NT2/D1 (cell line): ENCODE data around the gene GRIK2.

ENCODE experiments used
- DNase-seq: peaks from one replicate; pipeline ENCODE4 v3.0.0-alpha.2; 2011; ENCODE audit warnings: low read depth, low spot score
- H3K27me3 ChIP-seq: 2 replicates; pipeline ENCODE4 v1.6.0; 2011; ENCODE audit warnings: mild to moderate bottlenecking; ENCODE audit not compliant: insufficient read length, insufficient read depth
- H3K36me3 ChIP-seq: 2 replicates; pipeline ENCODE4 v1.6.1; 2011; ENCODE audit warnings: mild to moderate bottlenecking, low read length, mixed read lengths; ENCODE audit not compliant: insufficient read depth, insufficient read length
- H3K4me1 ChIP-seq: 2 replicates; pipeline ENCODE4 v1.5.1; 2011; ENCODE audit not compliant: insufficient read depth, insufficient read length
- H3K4me3 ChIP-seq: 2 replicates; pipeline ENCODE4 v1.5.1; 2011; ENCODE audit warnings: low read depth; ENCODE audit not compliant: insufficient read length
- H3K9ac ChIP-seq: 2 replicates; pipeline ENCODE4 v1.6.0; 2011; ENCODE audit warnings: low read depth; ENCODE audit not compliant: insufficient read length
- H3K9me3 ChIP-seq: 2 replicates; pipeline ENCODE4 v1.5.1; 2011; ENCODE audit warnings: mild to moderate bottlenecking, low read length; ENCODE audit not compliant: insufficient read depth
- SUZ12 ChIP-seq: IDR thresholded peaks from 2 replicates; pipeline ENCODE4 v1.6.1; 2011; ENCODE audit not compliant: insufficient read length, insufficient read depth; ENCODE audit errors: extremely low read depth
- YY1 ChIP-seq: IDR thresholded peaks from 2 replicates; pipeline ENCODE4 v1.6.1; 2011; ENCODE audit not compliant: insufficient read length, insufficient read depth
- ZNF274 ChIP-seq: IDR thresholded peaks from 2 replicates; pipeline ENCODE4 v1.6.1; 2011; ENCODE audit warnings: mild to moderate bottlenecking, low read depth, low read length

The GRIK2 gene

GRCh38 chr6:101686653-101687052 is 293.1 kb downstream of the GRIK2 start:
- TF ChIP-seq SUZ12 (no peak), ZNF274 (no peak), YY1 (no peak)
- H3K36me3 ChIP-seq = no peaks in the 10 kb centered on the region

GRCh38 chr6:101689156-101689555 is 295.6 kb downstream of the GRIK2 start:
- Histone ChIP-seq H3K36me3 (no peaks in the 10 kb centered on the region), H3K9ac (no peak overlapping the region)

More at GRCh38 chr6:101686653-101687052, 293.1 kb downstream of the GRIK2 start:
- no peaks in the 10 kb centered on the region for H3K27me3 ChIP-seq
- no peaks in the 10 kb centered on the region for H3K4me1 ChIP-seq
- no peaks in the 10 kb centered on the region for H3K9me3 ChIP-seq
- H3K4me3 ChIP-seq = no peak overlapping the region
- no peak for DNase-seq
- H3K9ac ChIP-seq = no peak overlapping the region

GRCh38 chr6:101689695-101690094 is 296.2 kb downstream of the GRIK2 start:
- Histone ChIP-seq H3K36me3 (no peaks in the 10 kb centered on the region), H3K27me3 (no peaks in the 10 kb centered on the region), H3K9ac (no peak overlapping the region), H3K9me3 (no peaks in the 10 kb centered on the region), H3K4me1 (no peaks in the 10 kb centered on the region), H3K4me3 (no peak overlapping the region)
- no peak for TF ChIP-seq ZNF274
- no peak for TF ChIP-seq YY1
- TF ChIP-seq SUZ12 = no peak
- DNase-seq = no peak

More at GRCh38 chr6:101689156-101689555, 295.6 kb downstream of the GRIK2 start:
- no peak for DNase-seq
- Histone ChIP-seq H3K4me1 (no peaks in the 10 kb centered on the region), H3K4me3 (no peak overlapping the region), H3K9me3 (no peaks in the 10 kb centered on the region), H3K27me3 (no peaks in the 10 kb centered on the region)
- TF ChIP-seq SUZ12 (no peak), YY1 (no peak), ZNF274 (no peak)

GRCh38 chr6:101700655-101701054 is 307.1 kb downstream of the GRIK2 start:
- H3K9me3 ChIP-seq = no peaks in the 10 kb centered on the region
- TF ChIP-seq ZNF274 (no peak), YY1 (no peak), SUZ12 (no peak)
- no peak overlapping the region for H3K4me3 ChIP-seq
- H3K4me1 ChIP-seq = no peaks in the 10 kb centered on the region
- no peak for DNase-seq
- H3K9ac ChIP-seq = no peak overlapping the region
- no peaks in the 10 kb centered on the region for H3K27me3 ChIP-seq
- H3K36me3 ChIP-seq = no peaks in the 10 kb centered on the region

- Histone ChIP-seq H3K27me3 (no peaks in the 10 kb centered on the region), H3K9ac (no peak overlapping the region), H3K36me3 (no peaks in the 10 kb centered on the region), H3K4me3 (no peak overlapping the region), H3K9me3 (no peaks in the 10 kb centered on the region), H3K4me1 (no peaks in the 10 kb centered on the region)
- no peak for DNase-seq
- TF ChIP-seq ZNF274 (no peak), YY1 (no peak)
These were observed 309.8 kb downstream of the GRIK2 start for GRCh38 chr6:101703311-101703710.

GRCh38 chr6:101705866-101706265 is 312.4 kb downstream of the GRIK2 start:
- Histone ChIP-seq H3K36me3 (no peaks in the 10 kb centered on the region), H3K4me1 (no peaks in the 10 kb centered on the region), H3K27me3 (no peaks in the 10 kb centered on the region), H3K4me3 (no peak overlapping the region), H3K9ac (no peak overlapping the region), H3K9me3 (no peaks in the 10 kb centered on the region)
- TF ChIP-seq YY1 (no peak), SUZ12 (no peak), ZNF274 (no peak)
- no peak for DNase-seq

GRCh38 chr6:101706576-101706975 is 313.1 kb downstream of the GRIK2 start:
- TF ChIP-seq ZNF274 (no peak), SUZ12 (no peak), YY1 (no peak)
- H3K9ac ChIP-seq = no peak overlapping the region
- no peaks in the 10 kb centered on the region for H3K27me3 ChIP-seq
- no peak for DNase-seq
- H3K4me3 ChIP-seq = no peak overlapping the region
- H3K4me1 ChIP-seq = no peaks in the 10 kb centered on the region
- no peaks in the 10 kb centered on the region for H3K36me3 ChIP-seq
- no peaks in the 10 kb centered on the region for H3K9me3 ChIP-seq

- H3K36me3 ChIP-seq = no peaks in the 10 kb centered on the region
- H3K4me1 ChIP-seq = no peaks in the 10 kb centered on the region
- no peak overlapping the region for H3K4me3 ChIP-seq
- TF ChIP-seq SUZ12 (no peak), YY1 (no peak), ZNF274 (no peak)
- H3K27me3 ChIP-seq = peaks cover 27% of the 10 kb centered on the region
- H3K9ac ChIP-seq = no peak overlapping the region
- no peak for DNase-seq
- H3K9me3 ChIP-seq = no peaks in the 10 kb centered on the region
These were observed 318.0 kb downstream of the GRIK2 start for GRCh38 chr6:101711518-101711917.
